Osteoblast (primary cell): ENCODE data around the gene ELAVL1. TPM values are rescaled to one million over a fixed set of nuclear protein-coding genes. Genes with fewer than 3 reads are reported as not detected.

Experiments used
- DNase-seq: peaks from one replicate; pipeline ENCODE4 v3.0.0; 2011; ENCODE audit warnings: low spot score, mixed read lengths; ENCODE audit not compliant: insufficient read length; ENCODE audit errors: missing footprints
- H2AFZ ChIP-seq: 2 replicates; pipeline ENCODE4 v1.6.0; 2011; ENCODE audit warnings: mild to moderate bottlenecking, low read length
- H3K27ac ChIP-seq: 2 replicates; pipeline ENCODE4 v1.5.1; 2011; ENCODE audit warnings: mild to moderate bottlenecking, low read depth, low read length, moderate library complexity
- H3K27me3 ChIP-seq: 2 replicates; pipeline ENCODE4 v1.6.0; 2012; ENCODE audit warnings: mild to moderate bottlenecking, control low read depth, inconsistent platforms, low read length, moderate library complexity; ENCODE audit not compliant: insufficient read depth
- H3K36me3 ChIP-seq: 2 replicates; pipeline ENCODE4 v1.5.1; 2011; ENCODE audit warnings: mild to moderate bottlenecking, low read length, control low read depth, moderate library complexity; ENCODE audit not compliant: insufficient read depth
- H3K4me1 ChIP-seq: 2 replicates; pipeline ENCODE4 v1.5.1; 2011; ENCODE audit warnings: mild to moderate bottlenecking, low read length, control low read depth, moderate library complexity; ENCODE audit not compliant: insufficient read depth
- H3K4me2 ChIP-seq: 2 replicates; pipeline ENCODE4 v1.6.0; 2011; ENCODE audit warnings: mild to moderate bottlenecking, low read length; ENCODE audit not compliant: insufficient read depth
- H3K4me3 ChIP-seq: fragments of 200-600 bp; sonication (generic); 3 replicates; pipeline ENCODE4 v1.5.1; 2012; ENCODE audit warnings: mild to moderate bottlenecking, low read length, inconsistent platforms; ENCODE audit not compliant: insufficient read depth
- H3K79me2 ChIP-seq: 2 replicates; pipeline ENCODE4 v1.6.0; 2012; ENCODE audit warnings: mild to moderate bottlenecking, low read length, control low read depth, inconsistent platforms; ENCODE audit not compliant: insufficient read depth
- H3K9me3 ChIP-seq: 2 replicates; pipeline ENCODE4 v1.5.1; 2011; ENCODE audit warnings: low read depth, low read length, control low read depth
- H4K20me1 ChIP-seq: 2 replicates; pipeline ENCODE4 v1.6.0; 2012; ENCODE audit warnings: mild to moderate bottlenecking, low read length, control low read depth; ENCODE audit not compliant: insufficient read depth
- total RNA-seq: library from RNA; depleted of rRNA; stranded (reverse); fragments of >200 nt; gene quantifications from 2 replicates; pipeline ENCODE4 v1.2.3, GENCODE V29; 2012
- TF ChIP-seq, protein P1 (sequence below): IDR thresholded peaks from 2 replicates; pipeline ENCODE4 v1.5.1; 2011; ENCODE audit warnings: mild to moderate bottlenecking, low read depth, low read length, moderate library complexity; ENCODE audit errors: extremely low read depth

Gene ELAVL1
- total RNA-seq, 1 donor: 25.7 TPM

DNA sequence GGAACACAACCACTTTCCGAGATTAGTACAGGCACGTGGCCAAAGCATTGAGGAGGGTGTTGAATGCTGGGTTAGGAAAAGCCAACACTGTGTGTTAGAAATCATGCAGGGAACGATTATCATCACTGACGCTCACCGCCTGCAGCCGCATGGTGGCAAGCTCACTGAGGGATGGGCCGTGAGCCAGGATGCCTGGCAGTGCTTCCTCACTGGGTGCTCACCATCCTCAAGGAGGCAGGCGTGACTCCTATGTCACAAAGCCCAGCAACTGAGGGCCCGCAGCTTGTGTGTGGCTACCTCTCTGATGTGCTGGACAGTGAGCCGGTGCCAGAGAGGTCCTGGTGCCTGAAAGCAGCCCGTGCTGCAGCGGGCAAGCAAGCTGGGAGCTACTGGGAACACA, 31.6 kb downstream of the ELAVL1 start:
- Histone ChIP-seq H3K4me1 (no peaks in the 10 kb centered on the region), H3K27me3 (no peaks in the 10 kb centered on the region), H3K4me2 (no peak overlapping the region), H3K4me3 (no peak overlapping the region), H3K79me2 (peaks cover 18% of the 10 kb centered on the region), H3K27ac (no peak overlapping the region), H3K9me3 (no peaks in the 10 kb centered on the region), H4K20me1 (peaks cover 41% of the 10 kb centered on the region), H2AFZ (no peak overlapping the region), H3K36me3 (peaks cover 38% of the 10 kb centered on the region)
- DNase-seq: peak; percentile 67
- TF ChIP-seq, protein P1, sequence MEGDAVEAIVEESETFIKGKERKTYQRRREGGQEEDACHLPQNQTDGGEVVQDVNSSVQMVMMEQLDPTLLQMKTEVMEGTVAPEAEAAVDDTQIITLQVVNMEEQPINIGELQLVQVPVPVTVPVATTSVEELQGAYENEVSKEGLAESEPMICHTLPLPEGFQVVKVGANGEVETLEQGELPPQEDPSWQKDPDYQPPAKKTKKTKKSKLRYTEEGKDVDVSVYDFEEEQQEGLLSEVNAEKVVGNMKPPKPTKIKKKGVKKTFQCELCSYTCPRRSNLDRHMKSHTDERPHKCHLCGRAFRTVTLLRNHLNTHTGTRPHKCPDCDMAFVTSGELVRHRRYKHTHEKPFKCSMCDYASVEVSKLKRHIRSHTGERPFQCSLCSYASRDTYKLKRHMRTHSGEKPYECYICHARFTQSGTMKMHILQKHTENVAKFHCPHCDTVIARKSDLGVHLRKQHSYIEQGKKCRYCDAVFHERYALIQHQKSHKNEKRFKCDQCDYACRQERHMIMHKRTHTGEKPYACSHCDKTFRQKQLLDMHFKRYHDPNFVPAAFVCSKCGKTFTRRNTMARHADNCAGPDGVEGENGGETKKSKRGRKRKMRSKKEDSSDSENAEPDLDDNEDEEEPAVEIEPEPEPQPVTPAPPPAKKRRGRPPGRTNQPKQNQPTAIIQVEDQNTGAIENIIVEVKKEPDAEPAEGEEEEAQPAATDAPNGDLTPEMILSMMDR: no peak

DNA sequence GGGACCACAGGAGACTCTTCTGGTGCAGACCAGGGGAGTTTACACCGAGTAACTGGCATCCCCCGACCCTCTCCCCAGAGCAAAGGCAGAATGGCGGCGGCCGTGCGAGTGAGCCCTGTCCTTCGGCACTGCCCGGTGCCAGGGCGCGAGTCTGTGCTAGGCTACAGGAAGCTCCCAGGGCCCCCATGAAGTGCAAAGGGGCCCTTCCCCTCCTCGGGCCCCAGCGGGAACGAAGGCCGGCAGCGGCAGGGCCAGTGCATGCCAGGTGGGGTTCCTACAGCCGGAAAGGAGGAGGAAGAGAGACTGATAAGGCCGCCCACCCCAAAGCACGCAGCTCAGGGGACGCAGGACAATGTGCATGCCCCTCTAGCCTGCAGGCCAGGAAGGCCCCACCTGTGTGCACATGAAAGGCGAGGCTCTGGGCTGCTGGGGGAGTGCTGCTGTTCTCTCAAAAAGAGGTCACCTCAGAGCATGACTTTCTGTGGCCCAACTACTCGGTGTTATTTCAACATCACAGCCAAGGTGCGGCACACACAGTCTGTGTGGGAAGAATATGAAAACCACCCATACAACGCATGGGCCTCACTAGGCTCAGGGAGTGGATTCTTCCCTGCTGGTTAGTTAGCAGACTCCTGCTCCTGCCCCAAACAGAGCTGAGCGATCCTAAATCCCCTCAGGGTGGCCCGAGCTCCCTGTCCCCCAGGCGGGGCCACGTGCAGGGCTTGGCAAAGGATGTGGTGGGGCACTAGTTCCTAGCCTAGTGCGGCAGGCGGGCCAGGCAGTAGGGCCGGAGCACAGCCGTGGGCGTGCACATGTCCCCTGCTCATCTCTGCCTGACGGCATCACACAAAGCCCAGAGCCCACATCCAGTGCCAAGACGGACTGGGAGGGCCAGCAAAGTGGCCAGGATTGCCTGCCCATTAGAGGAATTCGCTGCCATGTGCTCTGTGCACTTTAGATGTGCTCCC, 33.6 kb downstream of the ELAVL1 start:
- Histone ChIP-seq H4K20me1 (peaks cover 29% of the 10 kb centered on the region), H3K9me3 (no peaks in the 10 kb centered on the region), H3K79me2 (peaks cover 9% of the 10 kb centered on the region), H3K36me3 (peaks cover 40% of the 10 kb centered on the region), H3K27me3 (no peaks in the 10 kb centered on the region), H3K27ac (no peak overlapping the region), H2AFZ (no peak overlapping the region), H3K4me2 (no peak overlapping the region), H3K4me1 (no peaks in the 10 kb centered on the region), H3K4me3 (no peak overlapping the region)
- TF ChIP-seq, protein P1: no peak
- DNase-seq: peak; percentile 53

DNA sequence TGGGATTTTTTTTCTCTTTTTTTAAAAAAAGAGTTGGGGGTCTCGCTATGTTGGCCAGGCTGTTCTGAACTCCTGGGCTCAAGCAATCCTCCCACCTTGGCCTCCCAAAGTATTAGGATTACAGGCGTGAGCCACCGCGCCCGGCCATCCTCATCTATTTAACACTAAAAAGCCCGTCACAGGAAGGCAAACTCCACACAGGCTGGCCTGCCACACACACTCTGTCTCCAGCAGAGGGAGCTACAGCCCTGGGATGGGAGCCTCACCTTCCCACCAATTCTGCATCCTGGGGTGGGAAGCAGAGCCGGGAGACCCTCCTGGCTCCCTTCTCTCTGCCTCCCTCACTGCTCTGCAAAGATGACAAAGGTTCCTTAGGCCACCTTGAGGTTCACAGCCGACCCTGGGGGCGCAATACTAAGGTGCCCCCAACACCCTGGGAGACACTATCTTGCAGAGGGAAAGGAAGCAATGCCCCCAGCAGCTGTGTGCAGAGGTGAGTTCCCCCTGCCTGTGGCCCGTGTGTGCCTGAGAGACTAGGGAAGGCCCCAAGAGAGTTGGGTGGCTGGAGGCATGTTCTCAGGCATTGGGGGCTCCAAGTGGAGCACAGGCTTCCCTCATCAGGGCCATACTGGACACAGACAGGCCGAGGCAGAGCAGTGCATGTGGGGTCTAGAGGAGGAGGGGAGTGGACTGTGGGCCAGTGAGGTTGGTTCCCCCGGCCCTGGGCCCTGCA, 34.6 kb downstream of the ELAVL1 start:
- Histone ChIP-seq H3K4me2 (no peak overlapping the region), H3K9me3 (no peaks in the 10 kb centered on the region), H3K36me3 (peaks cover 49% of the 10 kb centered on the region), H3K27ac (no peak overlapping the region), H4K20me1 (peaks cover 29% of the 10 kb centered on the region), H3K4me3 (no peak overlapping the region), H3K4me1 (no peaks in the 10 kb centered on the region), H3K27me3 (no peaks in the 10 kb centered on the region), H3K79me2 (peaks cover 9% of the 10 kb centered on the region), H2AFZ (no peak overlapping the region)
- TF ChIP-seq, protein P1: peak; percentile 79
- DNase-seq: peak; percentile 92

DNA sequence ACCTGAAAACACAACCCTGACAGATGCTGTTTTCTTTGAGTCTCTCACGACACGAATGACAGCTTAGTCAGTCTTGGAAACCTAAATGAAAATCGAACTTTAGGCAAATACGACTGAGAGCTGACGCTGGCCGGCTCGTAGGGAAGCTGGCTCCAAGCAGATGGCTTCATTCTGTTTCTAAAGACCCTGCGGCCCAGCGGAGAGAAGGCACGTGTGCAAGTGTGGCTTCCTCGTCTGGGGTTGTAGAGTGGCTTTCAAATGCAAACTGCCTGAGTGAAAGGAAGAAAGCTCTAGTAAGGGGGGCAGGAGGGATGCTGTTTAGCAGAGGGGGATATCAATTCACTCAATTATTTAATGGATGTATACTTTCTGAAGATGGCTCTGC, 35.9 kb downstream of the ELAVL1 start:
- Histone ChIP-seq H3K4me3 (no peak overlapping the region), H2AFZ (no peak overlapping the region), H4K20me1 (peaks cover 21% of the 10 kb centered on the region), H3K36me3 (peaks cover 52% of the 10 kb centered on the region), H3K79me2 (peaks cover 4% of the 10 kb centered on the region), H3K9me3 (no peaks in the 10 kb centered on the region), H3K27ac (no peak overlapping the region), H3K4me1 (no peaks in the 10 kb centered on the region), H3K4me2 (no peak overlapping the region), H3K27me3 (no peaks in the 10 kb centered on the region)
- TF ChIP-seq, protein P1: no peak
- DNase-seq: peak; percentile 32
